Liver (tissue), 3 donors: ENCODE data around the gene EXOSC5.

ENCODE experiments used
- CTCF ChIP-seq: fragments of 150-350 bp; IDR thresholded peaks from 2 replicates; pipeline ENCODE4 v1.5.1; 2017; ENCODE audit warnings: improper control_type of control experiment, low read depth, low read length; ENCODE audit not compliant: missing input control
- EGR1 ChIP-seq, 2 donors: IDR thresholded peaks; 2 replicates each; pipeline ENCODE4 v1.6.1; 2016 to 2018; ENCODE audit warnings: antibody characterized with exemption in 2 of 2, low read depth in 2 of 2
- GABPA ChIP-seq, 2 donors: IDR thresholded peaks in 1 of 2; conservative IDR thresholded peaks in 1 of 2; 2 replicates each; pipeline ENCODE4 v1.6.1; 2016; ENCODE audit warnings: antibody characterized with exemption in 2 of 2, mild to moderate bottlenecking in 1 of 2, moderate library complexity in 1 of 2
- MAX ChIP-seq: IDR thresholded peaks from 2 replicates; pipeline ENCODE4 v1.6.1; 2016; ENCODE audit warnings: antibody characterized with exemption
- NR2F2 ChIP-seq: IDR thresholded peaks from 2 replicates; pipeline ENCODE4 v1.6.1; 2016; ENCODE audit warnings: antibody characterized with exemption
- RAD21 ChIP-seq, 2 donors: IDR thresholded peaks; 2 replicates each; pipeline ENCODE4 v1.6.1; 2016; ENCODE audit warnings: antibody characterized with exemption in 2 of 2, mild to moderate bottlenecking in 2 of 2
- REST ChIP-seq: IDR thresholded peaks from 2 replicates; pipeline ENCODE4 v1.6.1; 2016; ENCODE audit warnings: antibody characterized with exemption, mild to moderate bottlenecking
- ZBTB33 ChIP-seq: IDR thresholded peaks from 2 replicates; pipeline ENCODE4 v1.6.1; 2016; ENCODE audit warnings: antibody characterized with exemption
- donor health status: healthy.
- donor health status: healthy.

GRCh38 chr19:41416194-41416674, 19.1 kb upstream of the EXOSC5 start:
- TF ChIP-seq GABPA (IDR thresholded peaks at IDR 0.05 in 1 of 2, conservative IDR thresholded peaks at IDR 0.05 in 1 of 2) (no peak), CTCF (no peak), EGR1 (IDR thresholded peaks at IDR 0.05; ENCODE audit: low read depth in 2 of 2) (no peak), ZBTB33 (no peak), MAX (no peak), NR2F2 (no peak), RAD21 (IDR thresholded peaks at IDR 0.05) (no peak), REST (no peak)
